COLO668 (cell line): ENCODE results near the gene CTNS.
A peak's percentile ranks its signal among the peaks of the same experiment; 100 is the strongest.
"Not testable (repeated sequence)": the region's sequence is repeated elsewhere in the genome, so short reads cannot be mapped to it uniquely, and the experiment has no call there.

Source experiments
- DNase-seq: peaks from one replicate; lab custom pipeline; 2025; ENCODE audit not compliant: unreplicated experiment; lab: John Stamatoyannopoulos, UW

The CTNS gene

GRCh38 chr17:3681565-3681964 lies 45.0 kb downstream of the CTNS start:
- no peak for DNase-seq

DNA sequence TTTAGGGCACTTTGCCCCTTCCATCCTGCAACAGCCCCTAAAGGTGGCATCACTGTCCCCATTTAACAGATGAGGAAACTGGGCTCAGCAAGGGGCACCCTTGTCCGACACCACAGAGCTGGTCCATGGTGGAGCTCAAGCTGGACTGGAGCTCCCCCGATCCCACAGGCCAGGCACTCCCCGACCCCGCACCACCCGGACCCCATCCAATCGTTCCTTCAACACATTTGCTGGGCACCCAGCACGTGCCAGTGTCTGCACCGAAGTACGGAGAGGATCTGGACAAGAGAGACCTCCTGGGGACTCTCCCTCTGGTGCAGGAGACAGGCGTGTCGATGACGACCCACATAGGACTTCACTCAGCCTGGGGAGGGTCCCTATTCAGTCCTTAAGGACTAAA lies 45.5 kb downstream of the CTNS start:
- DNase-seq, result no peak

DNA sequence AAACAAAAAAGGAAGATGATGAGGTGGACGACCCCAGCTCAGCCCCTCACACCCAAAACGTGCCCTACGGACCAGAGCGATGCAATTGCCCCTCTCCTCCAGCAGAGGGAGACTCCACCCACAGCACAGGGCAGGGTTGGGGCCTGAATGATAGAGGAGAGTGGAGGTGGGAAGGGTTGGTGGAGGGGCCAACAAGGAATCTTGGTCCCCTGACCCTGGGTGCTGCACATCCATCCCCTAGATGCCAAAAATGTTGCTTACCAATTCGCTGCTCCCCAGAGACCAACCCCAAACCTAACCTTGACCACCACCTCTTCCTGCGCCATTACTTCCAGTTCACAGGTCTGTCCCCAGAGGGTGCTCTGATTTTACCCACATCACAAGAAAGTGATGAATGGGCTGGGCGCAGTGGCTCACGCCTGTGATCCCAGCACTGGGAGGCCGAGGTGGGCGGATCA lies 46.5 kb downstream of the CTNS start:
- peak; percentile 3 for DNase-seq

GRCh38 chr17:3685174-3685573 lies 48.6 kb downstream of the CTNS start:
- DNase-seq, result no peak

- DNase-seq, result no peak
Observed at GRCh38 chr17:3688027-3688553, 51.5 kb downstream of the CTNS start.

DNA sequence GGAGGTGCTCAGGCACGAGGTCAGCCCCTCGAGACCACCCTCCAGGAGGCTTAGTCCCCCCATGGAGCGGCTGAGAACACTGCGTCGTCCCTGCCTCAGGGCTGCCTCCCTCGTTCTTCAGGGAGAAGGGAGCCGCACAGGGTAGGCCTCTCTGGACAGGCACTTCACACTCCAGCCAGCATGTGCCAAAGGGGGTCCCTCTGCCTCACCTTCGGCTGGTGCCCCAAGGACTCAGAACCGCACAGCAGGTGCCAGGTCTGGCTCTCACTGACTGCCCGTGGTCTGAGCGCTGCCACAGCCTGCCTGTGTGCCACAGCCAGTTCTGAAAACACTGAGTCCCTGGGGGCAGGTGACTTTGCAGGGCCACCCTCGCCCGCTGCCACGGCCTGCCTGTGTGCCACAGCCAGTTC lies 52.3 kb downstream of the CTNS start:
- no peak for DNase-seq

DNA sequence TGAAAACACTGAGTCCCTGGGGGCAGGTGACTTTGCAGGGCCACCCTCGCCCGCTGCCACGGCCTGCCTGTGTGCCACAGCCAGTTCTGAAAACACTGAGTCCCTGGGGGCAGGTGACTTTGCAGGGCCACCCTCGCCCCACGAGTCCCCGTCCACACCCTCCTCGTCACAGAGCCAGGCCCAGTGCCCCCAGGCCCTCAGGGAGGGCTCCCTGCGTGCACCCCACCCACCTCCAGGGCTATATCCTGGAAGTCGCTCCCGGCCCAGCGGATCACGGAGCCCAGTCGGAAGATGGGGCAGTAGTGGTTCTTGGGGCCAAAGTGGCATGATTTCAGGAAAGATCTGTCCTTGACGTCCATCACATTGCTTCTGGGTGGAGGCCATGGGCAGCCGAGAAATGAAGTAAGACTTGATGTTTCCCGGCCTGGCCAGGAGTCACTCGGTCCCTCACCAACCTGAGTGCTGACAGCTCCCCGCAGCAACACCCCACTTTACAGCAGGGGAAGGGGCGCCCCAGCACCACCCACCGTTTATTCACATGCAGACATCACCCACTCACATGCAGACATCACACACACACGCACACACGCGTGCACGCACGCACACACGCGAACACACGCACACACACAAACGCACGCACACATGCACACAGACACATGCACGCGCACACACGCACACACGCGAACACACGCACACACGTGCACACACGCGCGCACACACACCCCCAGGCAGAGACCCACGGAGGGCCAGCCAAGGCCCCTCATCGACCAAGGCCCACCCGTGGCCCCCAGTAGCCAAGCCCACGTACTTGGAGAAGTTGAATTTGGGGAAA lies 52.9 kb downstream of the CTNS start:
- DNase-seq, result no peak

GRCh38 chr17:3690094-3690715 lies 53.6 kb downstream of the CTNS start:
- no peak for DNase-seq

DNA sequence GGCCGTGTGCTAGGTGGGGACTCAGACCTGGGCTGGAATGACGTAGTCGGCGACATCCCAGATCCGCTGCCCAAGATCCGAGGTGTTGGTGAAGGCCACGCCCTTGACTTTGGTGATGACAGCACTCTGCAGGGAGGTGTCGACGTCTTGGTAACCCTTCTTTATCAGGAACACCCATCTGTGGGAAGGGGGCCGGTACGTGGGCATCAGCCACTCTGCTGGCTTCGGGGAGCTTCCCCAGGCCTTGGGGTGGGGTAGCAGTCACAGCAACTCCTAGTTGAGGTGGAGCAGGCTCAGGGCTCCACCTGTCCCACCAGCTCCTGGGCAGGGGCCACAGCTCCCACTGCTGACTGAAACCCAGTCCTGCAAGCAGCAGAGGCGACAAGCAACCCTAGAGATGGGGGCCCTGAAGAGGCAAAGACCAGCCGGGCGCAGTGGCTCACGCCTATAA lies 55.1 kb downstream of the CTNS start:
- no peak for DNase-seq

DNA sequence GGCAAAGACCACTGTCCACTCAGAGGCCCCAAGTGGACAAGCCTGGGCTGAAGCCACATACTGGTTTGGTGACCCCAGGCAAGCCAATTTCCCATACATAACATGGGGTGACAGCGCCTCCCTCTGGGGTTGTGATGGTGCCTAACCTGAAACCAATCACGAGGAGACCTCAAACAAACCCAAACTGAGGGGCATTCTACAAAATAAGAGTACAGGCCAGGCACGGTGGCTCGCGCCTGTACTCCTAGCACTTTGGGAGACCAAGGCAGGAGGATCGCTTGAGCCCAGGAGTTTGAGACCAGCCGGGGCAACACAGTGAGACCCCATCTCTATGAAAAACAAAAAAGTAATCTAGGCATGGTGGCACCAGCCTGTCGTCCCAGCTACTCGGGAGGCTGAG lies 55.8 kb downstream of the CTNS start:
- DNase-seq, result no peak

GRCh38 chr17:3693141-3693540 lies 56.6 kb downstream of the CTNS start:
- no peak for DNase-seq

- no peak for DNase-seq
Observed at GRCh38 chr17:3693829-3694231, 57.3 kb downstream of the CTNS start.

GRCh38 chr17:3695129-3695722 lies 58.7 kb downstream of the CTNS start:
- no peak for DNase-seq

GRCh38 chr17:3695723-3696411 lies 59.3 kb downstream of the CTNS start, which contains the start of gene P2RX5:
Gene P2RX5 (minus strand): TSS chr17:3696155. CDS start chr17:3696005, 150 bp downstream.
- DNase-seq, result peak; percentile 9

GRCh38 chr17:3697103-3697476 lies 60.5 kb downstream of the CTNS start:
- DNase-seq, result no peak

DNA sequence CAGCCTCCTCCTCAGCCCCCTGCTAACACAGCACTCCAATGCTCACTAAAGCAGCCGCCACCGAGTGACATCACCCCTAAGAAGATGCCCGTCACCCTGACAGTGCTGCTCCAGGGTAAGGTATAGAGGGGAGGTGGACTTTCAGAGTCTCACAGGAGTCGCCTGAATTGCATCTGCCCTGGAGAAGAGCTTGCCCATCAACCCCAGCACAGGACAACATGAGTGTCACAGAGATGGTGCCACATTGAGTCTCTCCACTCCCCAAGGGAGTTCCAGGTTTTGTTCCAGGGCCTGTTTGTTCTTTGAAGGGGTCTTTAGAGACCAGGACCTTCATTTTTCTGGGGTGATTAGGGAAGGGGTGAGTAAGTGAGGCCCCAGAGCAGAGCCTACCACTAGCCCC lies 61.6 kb downstream of the CTNS start:
- DNase-seq, result no peak

DNA sequence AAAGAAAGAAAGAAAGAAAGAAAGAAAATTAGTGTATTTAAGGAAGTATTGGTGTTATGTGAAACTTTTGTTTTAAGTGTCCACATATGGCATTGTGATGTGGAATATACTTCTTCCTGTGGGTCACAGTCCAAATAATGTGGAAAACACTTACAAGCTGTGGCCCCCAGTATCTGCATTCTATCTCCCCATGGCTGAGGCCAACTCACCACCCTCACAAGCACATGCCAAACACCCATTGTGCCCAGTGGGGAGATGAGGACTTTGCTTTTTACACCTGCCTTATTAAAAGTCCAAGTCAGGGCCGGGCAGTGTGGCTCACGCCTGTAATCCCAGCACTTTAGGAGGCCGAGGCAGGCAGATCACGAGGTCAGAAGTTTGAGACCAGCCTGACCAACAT lies 63.4 kb downstream of the CTNS start:
- DNase-seq, result no peak

- not testable (repeated sequence) for DNase-seq
Observed at GRCh38 chr17:3702041-3702539, 65.5 kb downstream of the CTNS start.

DNA sequence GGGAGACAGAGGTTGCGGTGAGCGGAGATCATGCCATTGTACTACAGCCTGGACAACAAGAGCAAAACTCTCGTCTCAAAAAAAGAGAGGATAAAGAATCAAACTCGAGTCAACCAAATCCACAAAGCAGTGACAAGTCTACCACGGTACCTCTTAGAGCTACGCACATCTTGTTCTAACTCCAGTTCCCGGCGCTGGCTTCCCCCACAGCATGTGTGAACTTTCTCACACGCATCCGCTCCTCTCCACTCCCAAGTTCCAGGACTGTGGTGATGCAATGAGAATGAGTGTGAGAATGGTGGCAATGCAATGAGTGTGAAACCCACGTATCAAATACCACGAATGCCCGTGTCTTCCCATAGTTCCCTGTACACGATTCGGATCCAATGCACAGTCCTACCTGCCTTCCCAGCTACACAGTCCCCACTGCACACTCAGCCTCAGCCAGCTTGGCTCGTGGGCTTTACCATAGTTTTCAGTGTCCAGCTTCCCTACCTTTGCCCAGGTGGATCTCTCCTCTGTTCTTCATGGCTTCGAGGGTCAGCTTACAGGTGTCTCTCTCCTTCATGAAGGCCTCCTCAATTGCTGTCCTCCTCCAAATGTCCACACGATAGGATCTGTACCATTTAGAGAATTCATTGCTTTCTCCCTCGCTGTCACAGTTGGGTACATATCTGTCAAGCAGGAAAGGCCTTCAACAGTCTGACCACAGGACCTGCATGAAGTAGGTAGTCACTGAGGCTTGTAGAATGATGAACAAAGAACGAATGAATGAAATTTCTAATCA lies 68.6 kb downstream of the CTNS start:
- no peak for DNase-seq

DNA sequence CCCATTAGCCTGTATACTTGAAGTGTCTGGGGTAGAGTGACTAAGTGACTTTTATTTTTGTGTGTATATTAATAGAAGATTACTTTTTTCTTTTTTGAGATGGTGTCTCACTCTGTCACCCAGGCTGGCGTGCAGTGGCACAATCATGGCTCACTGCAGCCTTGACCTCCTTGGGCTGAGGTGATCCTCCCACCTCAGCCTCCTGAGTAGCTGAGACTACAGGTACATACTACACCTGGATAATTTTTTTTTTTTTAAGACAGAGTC lies 69.1 kb downstream of the CTNS start:
- not testable (repeated sequence) for DNase-seq
